Keratinocyte (primary cell): ENCODE data around the gene RGS9. TPM values are rescaled to one million over a fixed set of nuclear protein-coding genes. Genes with fewer than 3 reads are reported as not detected.

Experiments
- DNase-seq: peaks from one replicate; pipeline ENCODE4 v3.0.0-alpha.2; 2011; ENCODE audit warnings: low read depth, missing footprints, low spot score
- FAIRE-seq: peaks from 2 replicates; lab custom pipeline; 2011; peaks lifted over from hg19 to GRCh38; lab: Jason Lieb, UNC
- H2AFZ ChIP-seq: 2 replicates; pipeline ENCODE4 v1.6.0; 2012; ENCODE audit warnings: low read length, control low read depth, inconsistent platforms; ENCODE audit not compliant: control insufficient read depth
- H3K27ac ChIP-seq: 2 replicates; pipeline ENCODE4 v1.5.1; 2011; ENCODE audit warnings: low read length; ENCODE audit not compliant: control insufficient read depth, insufficient read depth
- H3K27me3 ChIP-seq: 3 replicates; pipeline ENCODE4 v1.6.0; 2011; ENCODE audit warnings: low read length; ENCODE audit not compliant: control insufficient read depth, insufficient read depth; ENCODE audit errors: extremely low read depth
- H3K36me3 ChIP-seq, 2 experiments: 2 replicates in 1 of 2; 3 replicates in 1 of 2; pipeline ENCODE4 v1.5.1; 2011; ENCODE audit warnings: low read length in 2 of 2, mild to moderate bottlenecking in 1 of 2; ENCODE audit not compliant: control insufficient read depth in 2 of 2, insufficient read depth in 2 of 2; ENCODE audit errors: extremely low read depth in 1 of 2
- H3K4me1 ChIP-seq: 3 replicates; pipeline ENCODE4 v1.5.1; 2011; ENCODE audit warnings: low read length; ENCODE audit not compliant: control insufficient read depth, insufficient read depth; ENCODE audit errors: extremely low read depth
- H3K4me2 ChIP-seq: 3 replicates; pipeline ENCODE4 v1.6.0; 2011; ENCODE audit warnings: low read depth, low read length; ENCODE audit not compliant: control insufficient read depth, insufficient read depth; ENCODE audit errors: extremely low read depth
- H3K4me3 ChIP-seq, 3 experiments: fragments of 200-600 bp in 1 of 3; sonication (generic) in 1 of 3; 2 replicates in 2 of 3; 3 replicates in 1 of 3; pipeline ENCODE4 v1.5.1; 2011 to 2016; ENCODE audit warnings: low read length in 3 of 3, mild to moderate bottlenecking in 3 of 3, control low read depth in 2 of 3, inconsistent platforms in 1 of 3, low read depth in 1 of 3, mixed read lengths in 1 of 3, mixed run types in 1 of 3, moderate library complexity in 1 of 3; ENCODE audit not compliant: control insufficient read depth in 2 of 3, insufficient read depth in 2 of 3; ENCODE audit errors: extremely low read depth in 1 of 3
- H3K79me2 ChIP-seq: 2 replicates; pipeline ENCODE4 v1.6.0; 2012; ENCODE audit warnings: low read length; ENCODE audit not compliant: control insufficient read depth, insufficient read depth
- H3K9ac ChIP-seq: 3 replicates; pipeline ENCODE4 v1.6.0; 2011; ENCODE audit warnings: low read length; ENCODE audit not compliant: control insufficient read depth, insufficient read depth; ENCODE audit errors: extremely low read depth
- H3K9me1 ChIP-seq: 3 replicates; pipeline ENCODE4 v1.6.0; 2011; ENCODE audit warnings: low read length; ENCODE audit not compliant: control insufficient read depth, insufficient read depth; ENCODE audit errors: extremely low read depth
- H3K9me3 ChIP-seq: 2 replicates; pipeline ENCODE4 v1.5.1; 2012; ENCODE audit warnings: low read depth, low read length; ENCODE audit not compliant: control insufficient read depth
- H4K20me1 ChIP-seq: 3 replicates; pipeline ENCODE4 v1.6.0; 2011; ENCODE audit warnings: low read length; ENCODE audit not compliant: control insufficient read depth, insufficient read depth; ENCODE audit errors: extremely low read depth
- CTCF ChIP-seq, 3 experiments: IDR thresholded peaks in 1 of 3; conservative IDR thresholded peaks in 1 of 3; optimal IDR thresholded peaks in 1 of 3; 2 replicates in 2 of 3; 3 replicates in 1 of 3; pipeline versions ENCODE3 to v1.5.1; 2011; ENCODE audit warnings: low read length in 3 of 3, mild to moderate bottlenecking in 3 of 3, moderate library complexity in 2 of 3, control low read depth in 1 of 3, inconsistent platforms in 1 of 3; ENCODE audit not compliant: insufficient read depth in 2 of 3; ENCODE audit errors: extremely low read depth in 1 of 3
- EZH2 ChIP-seq: IDR thresholded peaks from one replicate; pipeline ENCODE4 v1.6.1; 2012; ENCODE audit warnings: inconsistent platforms, mild to moderate bottlenecking, low read length, moderate library complexity
- dilution Hi-C: fragments of 300-500 bp; cut with MboI; formaldehyde crosslinking; loops from one replicate; pipeline ENCODE4 v1.7.0; 2020; ENCODE audit warnings: low sequenced_read_pairs; ENCODE audit not compliant: extremely low pct_ligation_motif_present
- polyA plus RNA-seq, 5 experiments: library from polyadenylated mRNA; depleted of rRNA in 3 of 5; stranded (reverse) in 3 of 5; stranded (forward) in 1 of 5; unstranded in 1 of 5; fragments of >200 nt; gene quantifications; 1 replicate in 1 of 5; 2 replicates in 3 of 5; 3 replicates in 1 of 5; pipeline versions ENCODE4 v1.2.1 to v1.2.3, GENCODE V29; 2011 to 2012; ENCODE audit warnings: missing spikeins in 2 of 5, low read depth in 1 of 5, low replicate concordance in 1 of 5

RGS9 gene
- polyA plus RNA-seq, 1 donor (not counting 4 experiments of a cell fraction or from before 2014, with no cell fraction given) = 4.8 TPM

- Histone ChIP-seq H3K36me3 (no peaks in the 10 kb centered on the region), H3K9me1 (no peaks in the 10 kb centered on the region), H3K9ac (no peak overlapping the region), H3K27ac (no peak overlapping the region), H3K27me3 (peaks cover 4% of the 10 kb centered on the region), H4K20me1 (no peaks in the 10 kb centered on the region), H3K4me2 (no peak overlapping the region), H3K4me3 (no peak overlapping the region), H3K4me1 (no peaks in the 10 kb centered on the region), H3K9me3 (no peaks in the 10 kb centered on the region), H3K79me2 (no peaks in the 10 kb centered on the region), H2AFZ (no peak overlapping the region)
- TF ChIP-seq CTCF (optimal IDR thresholded peaks at IDR 0.05 in 1 of 3, IDR thresholded peaks at IDR 0.05 in 1 of 3, conservative IDR thresholded peaks at IDR 0.05 in 1 of 3; ENCODE audit: extremely low read depth in 1 of 3, insufficient read depth in 2 of 3, low read length in 3 of 3) = no peak
- no peak for TF ChIP-seq EZH2
- DNase-seq (no peak), FAIRE-seq (no peak)
- dilution Hi-C loops = no loop called here
Observed at GRCh38 chr17:65222214-65222738, 85.1 kb downstream of the RGS9 start.

- H3K4me1 ChIP-seq = no peaks in the 10 kb centered on the region
- H3K79me2 ChIP-seq = no peaks in the 10 kb centered on the region
- H3K36me3 ChIP-seq = no peaks in the 10 kb centered on the region
- no peaks in the 10 kb centered on the region for H3K9me1 ChIP-seq
- H4K20me1 ChIP-seq = no peaks in the 10 kb centered on the region
- no peak overlapping the region for H3K9ac ChIP-seq
- H3K4me3 ChIP-seq = no peak overlapping the region
- H3K27ac ChIP-seq = no peak overlapping the region
- dilution Hi-C loops = no loop called here
- TF ChIP-seq EZH2 (no peak), CTCF (optimal IDR thresholded peaks at IDR 0.05 in 1 of 3, IDR thresholded peaks at IDR 0.05 in 1 of 3, conservative IDR thresholded peaks at IDR 0.05 in 1 of 3; ENCODE audit: extremely low read depth in 1 of 3, insufficient read depth in 2 of 3, low read length in 3 of 3) (no peak)
- no peak for DNase-seq
- H2AFZ ChIP-seq = no peak overlapping the region
- peaks cover 4% of the 10 kb centered on the region for H3K27me3 ChIP-seq
- no peak overlapping the region for H3K4me2 ChIP-seq
- no peaks in the 10 kb centered on the region for H3K9me3 ChIP-seq
- FAIRE-seq = no peak
Observed at GRCh38 chr17:65225061-65225460, 87.9 kb downstream of the RGS9 start.
